Stimulated activated effector memory CD8-positive, alpha-beta T cell treated with anti-CD3 and anti-CD28 coated beads, Interleukin-12 subunit alpha, Interleukin-12 subunit beta, amount 100 ng/mL, for 72 hours (primary cell): ENCODE measurements around the gene SARDH.
A peak's percentile ranks its signal among the peaks of the same experiment; 100 is the strongest.

Source experiments
- ATAC-seq: fragments of 150-1000 bp; cut with Tn5 transposase; 2 replicates; pipeline ENCODE4 v1.10.0; 2021
- DNase-seq, 2 donors: peaks; one replicate each; pipeline ENCODE4 v3.0.0; 2021 to 2022; ENCODE audit warnings: low spot score in 2 of 2
- H3K27ac Mint-ChIP-seq: one replicate; pipeline ENCODE4 v1.8.0; 2022; ENCODE audit warnings: mild to moderate bottlenecking, mixed read lengths
- H3K36me3 Mint-ChIP-seq: one replicate; pipeline ENCODE4 v1.8.0; 2022; ENCODE audit warnings: mild to moderate bottlenecking, mixed read lengths
- H3K4me1 Mint-ChIP-seq: one replicate; pipeline ENCODE4 v1.8.0; 2022; ENCODE audit warnings: mixed read lengths
- H3K4me3 Mint-ChIP-seq: one replicate; pipeline ENCODE4 v1.8.0; 2022; ENCODE audit warnings: mild to moderate bottlenecking, mixed read lengths
- H3K9me3 Mint-ChIP-seq: one replicate; pipeline ENCODE4 v1.8.0; 2022; ENCODE audit warnings: mixed read lengths

The SARDH gene

GRCh38 chr9:133685653-133686609 is 52.2 kb downstream of the SARDH start:
- Mint-ChIP-seq H3K36me3 (no peaks in the 10 kb centered on the region), H3K4me1 (peaks cover 11% of the 10 kb centered on the region), H3K4me3 (no peak overlapping the region), H3K9me3 (no peaks in the 10 kb centered on the region), H3K27ac (no peak overlapping the region)
- ATAC-seq = no peak
- DNase-seq = no peak

- no peaks in the 10 kb centered on the region for H3K36me3 Mint-ChIP-seq
- H3K9me3 Mint-ChIP-seq = no peaks in the 10 kb centered on the region
- no peak overlapping the region for H3K4me3 Mint-ChIP-seq
- DNase-seq (no peak), ATAC-seq (no peak)
- peaks cover 11% of the 10 kb centered on the region for H3K4me1 Mint-ChIP-seq
- no peak overlapping the region for H3K27ac Mint-ChIP-seq
Observed at GRCh38 chr9:133684936-133685361, 53.2 kb downstream of the SARDH start.

- Mint-ChIP-seq H3K9me3 (no peaks in the 10 kb centered on the region), H3K27ac (peak overlapping the region; percentile 94), H3K4me1 (peaks cover 11% of the 10 kb centered on the region), H3K36me3 (no peaks in the 10 kb centered on the region), H3K4me3 (peak overlapping the region; percentile 68)
- ATAC-seq = peak; percentile 1
- DNase-seq = no peak
Observed at GRCh38 chr9:133684121-133684935, 53.8 kb downstream of the SARDH start.

GRCh38 chr9:133683586-133684120 is 54.5 kb downstream of the SARDH start:
- Mint-ChIP-seq H3K4me1 (peaks cover 14% of the 10 kb centered on the region), H3K36me3 (no peaks in the 10 kb centered on the region), H3K9me3 (no peaks in the 10 kb centered on the region), H3K27ac (peak overlapping the region; percentile 94), H3K4me3 (peak overlapping the region; percentile 68)
- ATAC-seq = peak; percentile 90
- peak; percentile 29 to 77 for DNase-seq

GRCh38 chr9:133682818-133683585 is 55.1 kb downstream of the SARDH start:
- ATAC-seq (no peak), DNase-seq (peak in 1 of 2 donors; percentile 61)
- peak overlapping the region; percentile 68 for H3K4me3 Mint-ChIP-seq
- peak overlapping the region; percentile 94 for H3K27ac Mint-ChIP-seq
- no peaks in the 10 kb centered on the region for H3K36me3 Mint-ChIP-seq
- H3K4me1 Mint-ChIP-seq = peaks cover 21% of the 10 kb centered on the region
- H3K9me3 Mint-ChIP-seq = no peaks in the 10 kb centered on the region

- Mint-ChIP-seq H3K36me3 (no peaks in the 10 kb centered on the region), H3K9me3 (no peaks in the 10 kb centered on the region), H3K4me1 (peaks cover 30% of the 10 kb centered on the region), H3K4me3 (no peak overlapping the region), H3K27ac (no peak overlapping the region)
- DNase-seq (no peak), ATAC-seq (no peak)
Observed at GRCh38 chr9:133681658-133682306, 56.4 kb downstream of the SARDH start.

GRCh38 chr9:133680976-133681657 is 57.0 kb downstream of the SARDH start:
- H3K4me3 Mint-ChIP-seq = no peak overlapping the region
- ATAC-seq (no peak), DNase-seq (no peak)
- H3K36me3 Mint-ChIP-seq = no peaks in the 10 kb centered on the region
- no peak overlapping the region for H3K27ac Mint-ChIP-seq
- peaks cover 37% of the 10 kb centered on the region for H3K4me1 Mint-ChIP-seq
- H3K9me3 Mint-ChIP-seq = no peaks in the 10 kb centered on the region

GRCh38 chr9:133680250-133680975 is 57.7 kb downstream of the SARDH start:
- Mint-ChIP-seq H3K4me1 (peaks cover 41% of the 10 kb centered on the region), H3K27ac (no peak overlapping the region), H3K36me3 (no peaks in the 10 kb centered on the region), H3K4me3 (no peak overlapping the region), H3K9me3 (no peaks in the 10 kb centered on the region)
- no peak for ATAC-seq
- no peak for DNase-seq

GRCh38 chr9:133679466-133680061 is 58.6 kb downstream of the SARDH start:
- DNase-seq = no peak
- Mint-ChIP-seq H3K36me3 (no peaks in the 10 kb centered on the region), H3K4me1 (peaks cover 41% of the 10 kb centered on the region), H3K9me3 (no peaks in the 10 kb centered on the region), H3K27ac (no peak overlapping the region), H3K4me3 (no peak overlapping the region)
- no peak for ATAC-seq

- Mint-ChIP-seq H3K36me3 (no peaks in the 10 kb centered on the region), H3K4me3 (no peak overlapping the region), H3K9me3 (no peaks in the 10 kb centered on the region), H3K4me1 (peaks cover 38% of the 10 kb centered on the region), H3K27ac (no peak overlapping the region)
- ATAC-seq (no peak), DNase-seq (no peak)
Observed at GRCh38 chr9:133679056-133679455, 59.1 kb downstream of the SARDH start.

- no peaks in the 10 kb centered on the region for H3K36me3 Mint-ChIP-seq
- H3K4me1 Mint-ChIP-seq = peaks cover 30% of the 10 kb centered on the region
- ATAC-seq (peak; percentile 97), DNase-seq (peak in 1 of 2 donors; percentile 59)
- peak overlapping the region; percentile 61 for H3K27ac Mint-ChIP-seq
- H3K9me3 Mint-ChIP-seq = no peaks in the 10 kb centered on the region
- no peak overlapping the region for H3K4me3 Mint-ChIP-seq
Observed at GRCh38 chr9:133677126-133678010, 60.8 kb downstream of the SARDH start.

GRCh38 chr9:133676450-133676849 is 61.7 kb downstream of the SARDH start:
- H3K4me3 Mint-ChIP-seq = no peak overlapping the region
- no peak for ATAC-seq
- H3K4me1 Mint-ChIP-seq = peaks cover 30% of the 10 kb centered on the region
- H3K27ac Mint-ChIP-seq = peak overlapping the region; percentile 54
- H3K36me3 Mint-ChIP-seq = no peaks in the 10 kb centered on the region
- no peaks in the 10 kb centered on the region for H3K9me3 Mint-ChIP-seq
- no peak for DNase-seq
